ENCODE data around the gene PDE12.
A peak's percentile ranks its signal among the peaks of the same experiment; 100 is the strongest.

The PDE12 gene, protein sequence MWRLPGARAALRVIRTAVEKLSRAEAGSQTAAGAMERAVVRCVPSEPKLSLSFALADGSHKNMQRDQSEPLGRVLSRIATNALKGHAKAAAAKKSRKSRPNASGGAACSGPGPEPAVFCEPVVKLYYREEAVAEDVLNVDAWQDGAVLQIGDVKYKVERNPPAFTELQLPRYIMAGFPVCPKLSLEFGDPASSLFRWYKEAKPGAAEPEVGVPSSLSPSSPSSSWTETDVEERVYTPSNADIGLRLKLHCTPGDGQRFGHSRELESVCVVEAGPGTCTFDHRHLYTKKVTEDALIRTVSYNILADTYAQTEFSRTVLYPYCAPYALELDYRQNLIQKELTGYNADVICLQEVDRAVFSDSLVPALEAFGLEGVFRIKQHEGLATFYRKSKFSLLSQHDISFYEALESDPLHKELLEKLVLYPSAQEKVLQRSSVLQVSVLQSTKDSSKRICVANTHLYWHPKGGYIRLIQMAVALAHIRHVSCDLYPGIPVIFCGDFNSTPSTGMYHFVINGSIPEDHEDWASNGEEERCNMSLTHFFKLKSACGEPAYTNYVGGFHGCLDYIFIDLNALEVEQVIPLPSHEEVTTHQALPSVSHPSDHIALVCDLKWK

GRCh38 chr3:57555738-57556458 lies at the start of gene PDE12:
Gene PDE12 (plus strand): TSS chr3:57556274. CDS start chr3:57556380, 106 bp downstream.
- peak; percentile 49 to 88 for DNase-seq

- DNase-seq, result no peak
Measured at GRCh38 chr3:57512166-57512565, 43.9 kb upstream of the PDE12 start.

DNA sequence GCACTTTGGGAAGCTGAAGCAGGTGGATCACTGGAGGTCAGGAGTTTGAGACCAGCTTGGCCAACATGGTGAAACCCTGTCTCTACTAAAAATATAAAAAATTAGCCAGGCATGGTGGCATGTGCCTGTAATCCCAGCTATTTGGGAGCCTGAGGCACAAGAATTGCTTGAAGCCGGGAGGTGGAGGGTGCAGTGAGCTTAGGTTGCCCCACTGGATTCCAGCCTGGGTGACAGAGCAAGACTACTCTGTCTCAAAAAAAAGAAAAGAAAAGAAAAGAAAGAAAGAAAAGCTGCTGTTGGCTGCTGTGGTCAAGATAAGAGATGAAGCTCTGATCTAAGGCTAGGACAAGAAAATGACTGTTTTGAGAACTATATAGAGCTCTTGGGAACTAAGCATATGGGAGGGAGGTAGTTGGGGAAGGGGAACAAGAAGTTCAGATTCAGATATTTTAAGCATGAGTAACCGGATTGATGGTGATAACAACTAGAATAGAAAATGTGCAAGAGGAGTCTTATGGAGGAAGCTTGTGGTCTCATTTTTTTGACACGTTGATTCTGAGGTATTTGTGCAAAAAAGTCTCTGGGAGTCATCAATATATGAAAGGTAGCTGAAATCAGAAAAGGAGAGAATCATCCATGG lies 37.7 kb upstream of the PDE12 start:
- no peak for DNase-seq

DNA sequence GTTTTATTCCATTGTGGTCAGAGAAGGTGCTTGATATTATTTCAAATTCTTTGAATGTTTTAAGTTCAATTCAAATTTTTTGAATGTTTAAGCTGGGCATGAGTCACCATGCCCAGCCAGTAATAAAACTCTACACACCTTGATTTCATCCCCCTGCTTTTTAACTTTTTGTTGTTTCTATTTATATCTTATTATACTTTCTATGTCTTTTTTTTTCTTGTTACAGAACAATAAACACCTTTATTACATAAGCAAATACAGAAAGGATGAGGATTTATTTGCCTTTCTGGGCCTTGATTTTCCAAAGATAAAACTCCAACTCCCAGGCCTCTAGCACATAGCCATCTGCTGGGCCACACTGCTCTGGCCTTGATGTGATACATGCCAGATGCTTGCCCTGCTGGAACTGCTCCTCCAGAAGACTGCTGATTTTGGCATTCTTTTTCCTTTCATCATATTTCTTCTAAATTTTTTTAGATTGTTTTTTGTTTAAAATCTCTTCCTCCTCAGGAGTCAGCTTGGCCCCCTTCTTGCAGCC lies 25.9 kb upstream of the PDE12 start:
- DNase-seq, result no peak

DNA sequence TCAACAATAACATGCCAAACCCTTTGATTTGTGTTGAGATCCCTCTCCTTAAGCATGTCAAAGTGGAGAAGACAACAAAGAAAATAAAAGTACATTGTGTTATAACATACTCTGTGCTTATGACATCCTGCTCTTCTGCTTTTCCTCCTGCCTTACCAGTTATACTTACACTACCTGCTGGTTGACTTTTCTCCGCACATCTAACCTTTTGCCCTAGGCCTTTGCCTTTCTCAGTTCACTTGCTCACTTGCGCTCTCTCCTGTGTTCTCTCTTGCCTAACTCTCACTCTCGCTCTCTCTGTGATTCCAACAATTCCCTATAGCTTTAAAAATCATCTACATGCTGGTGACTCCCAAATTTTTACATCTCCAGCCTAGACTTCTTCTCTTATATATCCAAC lies 17.6 kb upstream of the PDE12 start:
- DNase-seq, result no peak

DNA sequence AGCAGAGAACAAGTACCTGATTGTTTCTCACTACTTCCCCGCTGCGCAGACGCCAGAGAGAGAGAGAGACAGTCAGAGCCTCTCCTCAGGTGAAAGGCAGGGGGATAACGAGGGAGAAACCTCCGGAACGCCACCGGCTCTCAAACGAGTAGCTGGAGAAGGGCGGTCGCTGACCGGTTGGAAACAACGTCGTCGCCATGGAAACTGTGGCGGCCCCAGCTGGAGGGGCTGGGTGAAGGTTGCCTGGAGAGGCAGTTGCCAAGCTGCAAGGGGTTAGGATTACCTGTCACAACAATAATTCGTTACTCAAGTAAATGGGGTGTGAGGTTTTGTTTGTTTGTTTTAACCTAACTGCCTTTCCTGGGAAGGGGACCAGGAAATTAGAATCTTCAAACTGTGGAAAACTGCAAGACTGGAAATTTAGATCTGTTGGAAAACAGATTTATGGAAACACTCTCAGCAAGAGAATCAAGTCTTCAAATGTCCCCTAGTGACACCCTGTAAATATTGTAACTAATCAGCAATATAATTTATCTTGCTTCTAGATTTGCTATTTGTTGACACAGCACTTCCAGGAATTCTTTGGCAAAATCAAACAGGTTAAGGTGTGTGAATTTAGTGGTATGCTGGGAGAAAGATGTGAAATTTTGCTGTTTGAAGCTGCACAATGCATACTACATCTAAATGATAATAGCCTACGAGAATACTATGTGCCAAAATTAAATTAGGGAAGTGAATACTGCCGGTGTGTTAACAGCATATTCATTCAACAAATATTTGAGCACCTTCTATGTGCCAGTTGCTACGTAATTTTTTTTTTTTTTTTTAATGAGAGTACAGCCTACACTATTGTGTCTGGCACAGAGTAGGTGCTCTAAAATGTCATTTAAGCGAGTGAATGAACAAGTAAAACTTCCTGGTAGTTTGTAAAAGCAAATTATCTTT lies 11.6 kb upstream of the PDE12 start, which contains the start of gene DNAH12:
DNAH12 (minus strand) TSS at position 164 of the 945 bp plus-strand sequence. CDS start 1,474 bp downstream, outside the sequence.
- peak; percentile 25 to 45 for DNase-seq

- no peak for DNase-seq
Measured at GRCh38 chr3:57545636-57546268, 10.3 kb upstream of the PDE12 start.

DNA sequence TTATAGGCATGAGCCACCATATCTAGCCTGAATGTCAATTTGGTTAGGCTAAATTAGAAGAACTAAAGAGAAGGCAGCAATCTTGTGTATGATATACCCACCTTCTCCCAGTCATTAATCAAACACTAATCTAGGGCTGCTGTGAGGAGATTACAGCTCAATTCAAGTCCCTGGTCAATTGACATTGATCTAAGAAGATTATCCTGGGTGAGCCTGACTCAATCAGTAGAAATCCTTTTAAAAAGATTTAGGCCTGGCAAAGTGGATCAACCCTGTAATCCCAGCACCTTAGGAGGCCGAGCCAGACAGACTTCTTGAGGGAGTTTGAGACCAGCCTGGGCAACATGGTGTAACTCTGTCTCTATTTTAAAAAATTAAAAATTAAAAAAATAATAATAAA lies 9.5 kb upstream of the PDE12 start:
- DNase-seq, result no peak

DNA sequence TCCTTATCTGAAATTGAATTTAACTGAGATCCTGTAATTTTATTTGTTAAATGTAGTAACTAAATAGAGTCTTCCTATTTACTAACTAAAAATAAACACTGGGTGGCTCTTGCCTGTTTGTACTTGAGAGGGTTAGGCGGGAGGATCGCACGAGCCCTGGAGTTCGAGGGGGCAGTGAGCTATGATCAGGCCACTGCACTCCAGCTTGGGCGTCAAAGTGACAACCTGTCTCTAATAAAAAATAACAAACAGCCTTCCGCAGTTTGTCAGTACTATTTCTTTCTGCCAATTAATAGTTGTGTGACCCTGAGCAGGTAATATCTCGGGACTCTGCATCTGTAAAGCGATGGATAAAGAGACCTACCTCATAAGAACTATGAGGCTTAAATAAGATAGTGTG lies 768 bp upstream of the PDE12 start:
- DNase-seq, result no peak

- DNase-seq, result no peak
Measured at GRCh38 chr3:57556459-57557084, 498 bp downstream of the PDE12 start.

DNA sequence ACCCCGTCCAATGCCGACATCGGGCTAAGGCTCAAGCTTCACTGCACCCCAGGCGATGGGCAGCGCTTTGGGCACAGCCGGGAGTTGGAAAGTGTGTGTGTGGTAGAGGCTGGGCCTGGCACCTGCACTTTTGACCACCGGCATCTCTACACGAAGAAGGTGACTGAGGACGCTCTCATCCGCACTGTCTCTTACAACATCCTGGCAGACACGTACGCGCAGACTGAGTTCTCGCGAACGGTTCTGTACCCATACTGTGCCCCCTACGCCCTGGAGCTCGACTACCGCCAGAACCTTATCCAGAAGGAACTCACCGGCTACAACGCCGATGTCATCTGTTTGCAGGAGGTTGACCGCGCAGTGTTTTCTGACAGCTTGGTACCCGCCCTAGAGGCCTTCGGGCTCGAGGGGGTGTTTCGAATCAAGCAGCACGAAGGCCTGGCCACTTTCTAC lies 1.0 kb downstream of the PDE12 start:
- no peak for DNase-seq

GRCh38 chr3:57559526-57559925 lies 3.5 kb downstream of the PDE12 start:
- DNase-seq, result no peak

DNA sequence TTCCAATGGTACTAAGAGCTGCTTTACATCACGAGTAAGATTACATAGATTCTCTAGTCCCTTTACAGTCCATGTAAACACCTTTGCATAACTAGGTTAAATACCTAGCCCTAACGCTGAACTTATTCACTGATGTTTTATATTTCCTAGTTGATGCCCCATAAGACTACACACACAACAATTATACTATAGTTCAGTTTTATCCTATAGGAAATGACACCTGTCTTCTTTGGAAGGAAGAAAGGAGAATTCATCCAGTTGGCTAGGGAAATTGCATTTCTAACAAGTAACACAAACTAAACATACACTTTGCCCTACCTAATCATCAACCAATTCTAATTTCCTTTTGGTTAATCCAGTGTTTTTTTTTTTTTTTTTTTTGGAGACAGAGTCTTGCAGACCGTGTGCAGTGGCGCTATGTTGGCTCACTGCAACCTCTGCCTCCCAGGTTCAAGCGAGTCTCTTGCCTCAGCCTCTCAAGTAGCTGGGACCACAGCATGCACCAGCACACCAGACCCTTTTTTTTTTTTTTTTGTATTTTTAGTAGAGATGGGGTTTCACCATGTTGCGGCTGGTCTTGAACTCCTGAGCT lies 13.9 kb downstream of the PDE12 start:
- no peak for DNase-seq

DNA sequence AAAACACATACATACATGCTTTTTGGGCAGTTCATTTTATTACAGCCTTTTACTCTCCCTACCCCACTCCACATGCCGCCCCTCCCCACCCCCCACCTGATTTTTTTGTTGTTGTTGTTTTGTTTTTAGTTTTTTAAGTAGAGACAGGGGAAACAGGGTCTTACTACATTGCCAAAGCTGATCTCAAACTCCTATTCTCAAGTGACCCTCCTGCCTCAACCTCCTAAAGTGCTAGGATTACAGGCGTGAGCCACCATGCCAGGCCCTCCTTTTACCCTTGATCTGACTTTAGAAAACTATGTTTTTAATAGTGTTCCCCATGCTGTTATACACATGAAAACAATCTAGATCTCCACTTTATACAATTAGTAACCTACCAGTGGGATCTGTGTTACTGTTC lies 14.8 kb downstream of the PDE12 start:
- DNase-seq, result no peak

GRCh38 chr3:57572096-57572495 lies 16.0 kb downstream of the PDE12 start:
- DNase-seq, result no peak

- no peak for DNase-seq
Measured at GRCh38 chr3:57575966-57576626, 20.0 kb downstream of the PDE12 start.

- DNase-seq, result no peak
Measured at GRCh38 chr3:57577801-57578200, 21.7 kb downstream of the PDE12 start.

DNA sequence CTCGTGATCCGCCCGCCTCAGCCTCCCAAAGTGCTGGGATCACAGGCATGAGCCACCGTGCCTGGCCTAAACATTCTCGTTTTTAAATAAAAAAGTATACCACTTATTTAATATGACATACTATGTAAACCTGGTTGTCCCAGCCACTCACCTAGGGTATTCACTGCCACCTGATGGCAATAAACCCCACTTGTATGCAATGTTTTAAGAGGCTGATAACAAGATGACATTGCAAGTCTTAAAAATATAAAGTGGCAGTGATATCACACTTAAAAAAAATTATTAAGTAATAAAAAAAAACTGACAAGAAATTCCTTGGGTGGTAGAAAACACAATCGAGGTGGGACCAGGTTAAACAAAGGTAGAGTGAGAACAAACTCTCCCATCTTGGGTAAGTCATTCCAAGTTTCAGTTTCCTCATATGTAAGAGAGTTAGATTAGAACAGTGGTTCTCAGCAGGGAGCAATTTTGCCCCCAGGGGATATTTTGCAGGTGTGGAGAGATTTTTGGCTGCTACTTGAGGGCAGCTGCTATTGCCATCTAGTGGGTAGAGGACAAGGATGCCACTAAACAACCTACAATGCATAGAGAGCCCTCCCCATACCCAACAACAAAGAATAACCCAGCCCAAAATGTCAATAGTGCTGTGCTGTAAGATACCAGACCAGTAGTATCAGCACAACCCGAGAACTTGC lies 26.5 kb downstream of the PDE12 start:
- DNase-seq, result no peak

DNA sequence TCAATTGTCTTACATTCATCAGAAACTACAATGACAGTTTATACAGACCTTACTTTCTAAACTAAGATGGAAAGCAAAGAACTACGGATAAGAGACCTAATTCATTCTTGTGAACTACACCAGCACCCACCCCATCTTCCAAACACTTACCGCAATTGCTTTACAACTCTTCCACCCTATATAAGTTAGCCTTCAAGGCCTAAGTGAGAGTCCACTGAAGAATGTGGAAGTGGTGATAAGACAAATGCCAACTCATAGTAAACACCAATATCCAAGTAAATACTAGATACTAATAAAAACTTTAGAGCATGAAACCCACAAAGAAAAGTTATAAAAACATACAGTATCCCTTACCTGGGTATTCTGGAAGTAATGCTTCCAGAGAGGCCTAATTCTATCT lies 27.5 kb downstream of the PDE12 start:
- no peak for DNase-seq
